GM19397 (cell line): Measurements from ENCODE around the gene FAM163B.
"Not testable (repeated sequence)": the region's sequence is repeated elsewhere in the genome, so short reads cannot be mapped to it uniquely, and the experiment has no call there.

Source experiments
- ATAC-seq: cut with Tn5 transposase; IDR thresholded peaks from one replicate; pipeline ENCODE4 v1.9.1; 2021; ENCODE audit warnings: mild to moderate bottlenecking, moderate library complexity; ENCODE audit not compliant: unreplicated experiment

Gene FAM163B

DNA sequence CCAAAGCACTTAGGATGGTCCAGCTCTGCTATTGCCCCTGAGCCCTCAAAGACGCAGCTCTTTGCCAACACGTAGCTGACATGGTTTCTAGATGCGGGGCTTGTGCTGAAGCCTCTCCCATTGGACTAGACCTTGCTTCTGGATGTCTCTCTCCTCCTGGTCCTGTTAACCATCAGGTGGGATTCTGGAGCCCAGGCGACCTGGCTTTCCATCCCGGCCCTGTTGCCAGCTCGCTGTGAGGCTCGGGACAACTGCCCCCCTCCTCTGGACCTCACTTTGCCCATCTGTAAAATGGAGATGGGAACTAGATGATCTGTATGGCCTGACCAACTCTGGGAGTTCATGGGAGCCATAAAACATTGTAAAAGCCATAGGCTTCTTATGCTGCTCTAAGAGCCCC is 31.0 kb upstream of the FAM163B start:
- no peak for ATAC-seq

GRCh38 chr9:133639613-133640012 is 30.4 kb upstream of the FAM163B start:
- no peak for ATAC-seq

DNA sequence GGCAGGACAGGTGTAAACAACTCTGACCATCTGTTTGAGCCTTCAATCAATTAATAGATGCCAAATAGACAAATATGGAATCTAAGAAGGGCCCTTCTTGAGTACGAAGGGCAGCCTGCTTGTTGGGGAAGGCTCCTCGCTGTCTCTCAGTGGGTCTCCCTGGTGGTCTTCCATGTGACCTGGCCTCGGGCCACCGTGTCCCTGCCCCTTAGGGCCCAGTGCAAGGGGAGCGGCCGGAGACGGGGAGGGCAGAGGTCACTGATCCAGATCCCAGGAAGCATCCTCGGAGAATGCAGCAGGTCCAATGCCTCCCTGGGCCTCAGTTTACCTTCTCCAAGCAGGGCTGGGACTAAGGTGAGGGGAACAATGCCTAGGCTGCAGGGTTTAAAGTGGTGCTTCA is 29.5 kb upstream of the FAM163B start:
- ATAC-seq = no peak

DNA sequence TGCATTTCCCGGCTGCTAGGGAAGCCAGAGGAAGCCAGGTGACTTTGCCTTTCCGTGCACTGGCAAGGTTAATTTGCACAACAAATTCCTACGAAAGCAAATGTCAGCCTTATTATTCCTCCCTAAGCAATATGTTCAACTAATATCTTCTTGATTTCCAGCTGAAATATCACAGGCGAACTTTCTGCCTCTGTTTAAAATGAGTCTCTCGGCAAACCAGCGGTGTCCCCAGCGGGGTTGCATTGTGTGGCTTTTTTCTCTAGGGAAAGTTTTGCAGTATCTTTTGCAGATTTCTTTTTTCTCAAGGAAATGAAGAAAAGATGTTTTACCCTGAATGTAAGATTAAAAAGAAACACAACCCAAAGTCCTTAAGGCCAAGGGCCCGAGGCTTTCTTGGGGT is 28.9 kb upstream of the FAM163B start:
- no peak for ATAC-seq

- ATAC-seq = no peak
Observed at GRCh38 chr9:133637451-133638055, 28.4 kb upstream of the FAM163B start.

DNA sequence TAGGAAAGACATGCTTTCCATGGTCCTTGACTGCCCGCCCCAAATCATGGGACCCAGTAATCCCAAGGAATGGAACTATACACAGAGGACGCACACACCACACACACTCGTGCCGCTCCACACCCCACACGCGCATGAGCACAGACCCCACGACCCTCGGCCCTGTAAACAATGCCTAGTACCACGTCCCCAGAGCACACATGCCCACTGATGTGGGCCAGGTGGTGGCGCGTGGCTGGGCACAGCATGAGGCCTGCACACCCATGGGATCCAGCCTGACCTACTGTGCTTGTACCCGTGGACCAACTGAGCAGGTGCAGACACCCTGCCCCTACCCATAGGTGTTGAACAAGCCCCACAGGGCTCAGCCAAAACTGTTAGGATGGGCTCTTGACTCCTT is 27.7 kb upstream of the FAM163B start:
- ATAC-seq = no peak

- no peak for ATAC-seq
Observed at GRCh38 chr9:133635533-133636531, 26.6 kb upstream of the FAM163B start, which contains the start of gene DBH. TSS of gene DBH (plus strand) at chr9:133636363. CDS start at chr9:133636372, 9 bp downstream.

DNA sequence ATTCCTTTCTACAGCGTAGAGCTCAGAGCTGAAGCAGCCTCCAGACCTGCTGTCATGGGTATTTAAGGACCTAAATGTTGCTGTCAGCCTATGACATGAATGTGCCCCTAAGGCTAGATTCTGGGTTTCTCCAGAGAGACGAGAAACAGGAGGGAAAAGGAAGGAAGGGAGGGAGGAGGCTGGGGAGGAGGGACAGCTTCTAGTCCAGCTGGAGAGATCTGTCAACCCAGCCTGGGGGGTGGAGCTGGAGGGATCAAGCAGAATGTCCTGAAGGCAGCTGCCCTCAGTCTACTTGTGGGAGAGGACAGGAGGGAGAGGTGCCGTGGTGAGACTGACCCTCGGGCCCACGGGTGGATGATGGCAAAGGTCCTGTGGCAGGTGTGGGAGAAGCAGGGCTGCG is 25.9 kb upstream of the FAM163B start:
- ATAC-seq = no peak

- no peak for ATAC-seq
Observed at GRCh38 chr9:133634081-133634691, 25.0 kb upstream of the FAM163B start.

DNA sequence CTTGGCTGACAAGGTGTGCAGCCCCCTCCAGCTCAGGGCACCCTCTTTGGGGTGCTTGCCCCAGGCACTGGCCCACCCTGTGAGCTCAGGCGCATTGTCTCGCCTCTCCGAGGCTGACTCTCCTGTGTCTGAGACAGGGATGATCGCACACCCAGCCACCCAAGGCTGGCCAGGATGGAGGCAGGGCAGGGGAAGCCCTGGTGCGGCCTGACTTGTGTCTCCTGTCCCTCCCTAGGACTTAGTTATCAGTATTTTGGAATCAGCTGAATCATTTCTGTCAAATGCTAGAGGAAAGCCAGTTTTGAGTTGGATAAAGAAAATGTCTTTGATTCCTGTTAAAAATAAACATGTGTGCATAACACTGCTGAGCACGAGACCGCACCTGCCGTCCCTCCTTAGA is 24.5 kb upstream of the FAM163B start:
- ATAC-seq = no peak

GRCh38 chr9:133632806-133633680 is 23.9 kb upstream of the FAM163B start:
- ATAC-seq = no peak

- ATAC-seq = no peak
Observed at GRCh38 chr9:133631111-133631510, 21.9 kb upstream of the FAM163B start.

DNA sequence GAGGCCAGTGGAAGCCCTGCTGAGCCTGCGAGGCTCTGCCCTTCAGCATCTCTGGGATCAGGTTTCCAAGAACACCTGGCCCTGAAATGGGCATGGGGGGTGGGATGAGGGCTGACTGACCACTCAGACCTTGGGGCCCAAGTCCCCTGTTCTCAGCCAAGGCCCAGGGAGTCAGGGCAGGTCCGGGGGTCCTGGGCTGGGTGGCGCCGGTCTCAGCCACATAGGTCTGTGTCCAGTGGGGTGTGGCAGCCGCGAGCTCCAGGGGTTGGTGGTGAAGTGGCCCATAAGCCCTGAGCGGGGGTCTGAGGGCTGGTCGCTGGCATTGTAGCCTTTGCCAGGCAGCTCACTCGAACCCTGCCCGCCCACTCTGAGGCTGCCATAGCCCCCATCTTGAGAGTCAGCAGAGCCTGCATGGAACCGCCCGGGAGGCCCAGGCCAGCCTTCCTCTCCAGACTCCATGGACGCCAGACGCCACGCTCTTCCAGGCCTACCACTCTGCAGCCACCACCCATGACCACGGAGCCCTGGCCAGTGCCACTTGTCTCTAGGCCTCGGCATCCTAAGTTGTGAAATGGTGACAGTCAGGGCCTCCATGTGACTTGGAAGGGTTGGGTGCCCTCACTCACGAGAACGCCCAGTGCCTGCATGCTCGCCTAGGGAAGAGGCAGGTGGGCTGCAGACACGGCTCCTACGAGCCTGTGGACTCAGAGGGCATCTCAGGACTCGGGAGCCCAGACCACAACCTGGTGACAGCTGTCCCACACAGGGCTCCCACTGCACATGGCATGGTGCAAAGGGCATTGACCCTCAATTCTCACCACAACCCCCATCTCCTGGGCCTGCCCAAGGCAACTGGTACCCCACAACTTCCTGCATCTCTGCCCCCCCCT is 20.3 kb upstream of the FAM163B start:
- no peak for ATAC-seq

DNA sequence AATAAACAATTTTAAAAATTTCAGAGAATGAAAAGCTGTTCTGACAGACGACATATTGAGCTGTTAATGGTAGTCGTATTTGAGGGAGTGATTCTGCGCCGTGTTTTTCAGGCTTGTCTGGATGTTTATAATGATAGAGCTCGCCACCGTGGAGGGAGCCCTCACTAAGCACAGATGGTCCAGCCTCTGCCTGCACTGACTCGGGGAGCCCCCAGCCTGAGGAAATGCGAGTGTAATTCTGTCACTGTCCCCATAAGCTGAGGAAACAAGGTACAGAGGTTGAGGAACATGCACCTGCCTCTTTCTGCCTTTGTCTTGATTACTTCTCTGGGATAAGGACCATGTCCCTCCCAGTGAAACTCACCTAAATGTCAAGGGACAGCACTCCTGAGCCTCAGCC is 19.6 kb upstream of the FAM163B start:
- ATAC-seq = no peak

- no peak for ATAC-seq
Observed at GRCh38 chr9:133627341-133627740, 18.2 kb upstream of the FAM163B start.

- ATAC-seq = not testable (repeated sequence)
Observed at GRCh38 chr9:133626008-133626407, 16.8 kb upstream of the FAM163B start.

DNA sequence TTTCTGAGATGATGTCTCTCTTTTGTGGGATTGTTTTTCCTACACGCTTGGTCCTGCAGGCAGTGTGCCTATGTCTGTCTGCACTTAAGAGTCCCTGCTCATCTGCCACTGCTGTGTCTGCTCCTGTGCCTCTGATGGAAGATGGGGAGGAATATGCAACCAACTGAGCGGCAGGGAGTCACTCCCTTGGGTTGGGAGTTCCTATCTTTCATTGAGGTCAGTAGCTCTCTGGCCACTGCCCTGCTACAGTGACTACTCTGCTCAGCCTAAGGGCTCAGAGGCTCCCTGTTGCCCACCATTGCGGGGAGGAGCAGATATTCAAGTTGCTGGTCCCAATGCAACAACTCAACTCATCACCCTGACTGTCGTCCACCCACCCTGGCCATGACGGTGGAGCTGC is 13.4 kb upstream of the FAM163B start:
- ATAC-seq = no peak

GRCh38 chr9:133621725-133622267 is 12.6 kb upstream of the FAM163B start:
- ATAC-seq = no peak

GRCh38 chr9:133619791-133620190 is 10.6 kb upstream of the FAM163B start:
- ATAC-seq = no peak
